H9 (cell line): ENCODE results near the gene ENKUR. TPM values are rescaled to one million over a fixed set of nuclear protein-coding genes. Genes with fewer than 3 reads are reported as not detected.

Source experiments
- DNase-seq: peaks from one replicate; pipeline ENCODE4 v3.0.0-alpha.2; 2017
- H2AFZ ChIP-seq: one replicate; pipeline ENCODE4 v1.6.1; 2013; ENCODE audit warnings: mild to moderate bottlenecking, low read length, control low read depth, moderate library complexity
- H2AK5ac ChIP-seq: 2 replicates; pipeline ENCODE4 v1.6.1; 2013; ENCODE audit warnings: low read length, control low read depth, mixed read lengths; ENCODE audit not compliant: insufficient read length
- H2BK120ac ChIP-seq: one replicate; pipeline ENCODE4 v1.6.1; 2013; ENCODE audit warnings: low read depth, mild to moderate bottlenecking, low read length, control low read depth, inconsistent platforms; ENCODE audit not compliant: poor library complexity, severe bottlenecking
- H2BK12ac ChIP-seq: 2 replicates; pipeline ENCODE4 v1.6.1; 2013; ENCODE audit warnings: low read length, control low read depth, mixed read lengths, low read depth; ENCODE audit not compliant: insufficient read length
- H2BK15ac ChIP-seq: 2 replicates; pipeline ENCODE4 v1.6.1; 2013; ENCODE audit warnings: low read depth, low read length, control low read depth
- H2BK20ac ChIP-seq: one replicate; pipeline ENCODE4 v1.6.1; 2013; ENCODE audit warnings: low read depth, mild to moderate bottlenecking, low read length, control low read depth, inconsistent platforms; ENCODE audit not compliant: poor library complexity, severe bottlenecking
- H2BK5ac ChIP-seq: 2 replicates; pipeline ENCODE4 v1.6.1; 2013; ENCODE audit warnings: low read length, control low read depth, mixed read lengths; ENCODE audit not compliant: insufficient read length
- H3K14ac ChIP-seq: 2 replicates; pipeline ENCODE4 v1.6.1; 2013; ENCODE audit warnings: low read length, control low read depth; ENCODE audit not compliant: insufficient read depth
- H3K18ac ChIP-seq: 2 replicates; pipeline ENCODE4 v1.6.1; 2013; ENCODE audit warnings: low read depth, mild to moderate bottlenecking, mixed read lengths, low read length, control low read depth; ENCODE audit not compliant: insufficient read length
- H3K23ac ChIP-seq: 2 replicates; pipeline ENCODE4 v1.6.1; 2013; ENCODE audit warnings: low read length, control low read depth, mixed read lengths, low read depth; ENCODE audit not compliant: insufficient read length
- H3K23me2 ChIP-seq: 2 replicates; pipeline ENCODE4 v1.6.1; 2013; ENCODE audit warnings: low read depth, mild to moderate bottlenecking, mixed read lengths, low read length, control low read depth; ENCODE audit not compliant: insufficient read length, poor library complexity, severe bottlenecking
- H3K27ac ChIP-seq: 2 replicates; pipeline ENCODE4 v1.5.1; 2013; ENCODE audit warnings: low read length, control low read depth, mixed read lengths, low read depth; ENCODE audit not compliant: insufficient read length
- H3K27me3 ChIP-seq: 2 replicates; pipeline ENCODE4 v1.6.1; 2013; ENCODE audit warnings: low read length, control low read depth, inconsistent platforms; ENCODE audit not compliant: insufficient read depth
- H3K4ac ChIP-seq: 2 replicates; pipeline ENCODE4 v1.6.1; 2013; ENCODE audit warnings: low read depth, mild to moderate bottlenecking, control low read depth, inconsistent platforms, low read length, moderate library complexity
- H3K4me1 ChIP-seq: 2 replicates; pipeline ENCODE4 v1.6.1; 2013; ENCODE audit warnings: low read length, control low read depth, inconsistent platforms; ENCODE audit not compliant: insufficient read depth
- H3K4me2 ChIP-seq: 2 replicates; pipeline ENCODE4 v1.6.1; 2013; ENCODE audit warnings: low read length, control low read depth, mixed read lengths; ENCODE audit not compliant: insufficient read length, insufficient read depth
- H3K56ac ChIP-seq: 2 replicates; pipeline ENCODE4 v1.6.1; 2013; ENCODE audit warnings: low read depth, mild to moderate bottlenecking, mixed read lengths, low read length, control low read depth; ENCODE audit not compliant: insufficient read length
- H3K79me1 ChIP-seq: 2 replicates; pipeline ENCODE4 v1.6.1; 2013; ENCODE audit warnings: low read depth, mild to moderate bottlenecking, moderate library complexity, low read length, control low read depth, inconsistent platforms; ENCODE audit not compliant: insufficient read depth, poor library complexity, severe bottlenecking
- H3K79me2 ChIP-seq: 2 replicates; pipeline ENCODE4 v1.6.1; 2013; ENCODE audit warnings: low read length, control low read depth, inconsistent platforms; ENCODE audit not compliant: insufficient read depth
- H3K9ac ChIP-seq: 2 replicates; pipeline ENCODE4 v1.6.1; 2013; ENCODE audit warnings: low read length, control low read depth, mixed read lengths; ENCODE audit not compliant: insufficient read length; ENCODE audit errors: extremely low read depth
- H3K9me3 ChIP-seq: one replicate; pipeline ENCODE4 v1.6.1; 2013; ENCODE audit warnings: low read depth, low read length, inconsistent platforms; ENCODE audit not compliant: control insufficient read depth
- H3T11ph ChIP-seq: one replicate; pipeline ENCODE4 v1.6.1; 2013; ENCODE audit warnings: mild to moderate bottlenecking, low read length, control low read depth, inconsistent platforms
- H4K20me1 ChIP-seq: one replicate; pipeline ENCODE4 v1.6.1; 2013; ENCODE audit not compliant: control insufficient read depth, insufficient read length, insufficient read depth
- H4K5ac ChIP-seq: 2 replicates; pipeline ENCODE4 v1.6.1; 2013; ENCODE audit warnings: low read depth, mild to moderate bottlenecking, mixed read lengths, low read length, control low read depth; ENCODE audit not compliant: insufficient read length
- H4K8ac ChIP-seq: replicated peaks from 2 replicates; pipeline ENCODE4 v1.6.1; 2013; ENCODE audit warnings: low read length, control low read depth, mixed read lengths, low read depth; ENCODE audit not compliant: insufficient read length
- H4K91ac ChIP-seq: 2 replicates; pipeline ENCODE4 v1.6.1; 2013; ENCODE audit warnings: low read depth, mild to moderate bottlenecking, moderate library complexity, mixed read lengths, low read length, control low read depth; ENCODE audit not compliant: insufficient read length
- H3K27ac Mint-ChIP-seq, 3 experiments: 2 replicates in 2 of 3; 3 replicates in 1 of 3; pipeline ENCODE4 v1.8.0; 2020 to 2021; ENCODE audit warnings: mixed read lengths in 3 of 3, mild to moderate bottlenecking in 1 of 3, moderate library complexity in 1 of 3
- H3K27me3 Mint-ChIP-seq: 2 replicates; pipeline ENCODE4 v1.8.0; 2021; ENCODE audit warnings: low read depth, mild to moderate bottlenecking, moderate library complexity, mixed read lengths
- H3K36me3 Mint-ChIP-seq, 3 experiments: 2 replicates in 2 of 3; 3 replicates in 1 of 3; pipeline ENCODE4 v1.8.0; 2020 to 2021; ENCODE audit warnings: low read depth in 3 of 3, mixed read lengths in 3 of 3; ENCODE audit not compliant: insufficient read depth in 1 of 3
- H3K4me1 Mint-ChIP-seq, 2 experiments: 2 replicates each; pipeline ENCODE4 v1.8.0; 2020; ENCODE audit warnings: mixed read lengths in 2 of 2
- H3K4me3 Mint-ChIP-seq, 2 experiments: 2 replicates in 1 of 2; 3 replicates in 1 of 2; pipeline ENCODE4 v1.8.0; 2020 to 2021; ENCODE audit warnings: mild to moderate bottlenecking in 2 of 2, mixed read lengths in 2 of 2, moderate library complexity in 1 of 2
- H3K9me3 Mint-ChIP-seq, 2 experiments: 2 replicates in 1 of 2; 3 replicates in 1 of 2; pipeline ENCODE4 v1.8.0; 2020; ENCODE audit warnings: mild to moderate bottlenecking in 2 of 2, mixed read lengths in 2 of 2, moderate library complexity in 1 of 2
- WGBS: extraction: QIAGEN DNeasy Blood & Tissue Kit; methylation state at CpG from one replicate; pipeline ENCODE4 v1.1.7; 2013; ENCODE audit warnings: missing lambda C conversion rate, low lambda C conversion rate, mixed read lengths; ENCODE audit not compliant: insufficient read length; ENCODE audit errors: extremely low coverage; 5-methylcytosine and 5-hydroxymethylcytosine counted together
- total RNA-seq: library from RNA; stranded (reverse); gene quantifications from 2 replicates; pipeline ENCODE4 v1.2.1, GENCODE V29; 2021
- TF ChIP-seq, protein P1 (sequence below): fragments of 200-600 bp; sonication (generic); conservative IDR thresholded peaks from 3 replicates; pipeline ENCODE4 v1.8.0; 2021; ENCODE audit warnings: antibody characterized with exemption, mild to moderate bottlenecking

Gene ENKUR
- total RNA-seq, 1 experiment from 2014 or later = not detected

DNA sequence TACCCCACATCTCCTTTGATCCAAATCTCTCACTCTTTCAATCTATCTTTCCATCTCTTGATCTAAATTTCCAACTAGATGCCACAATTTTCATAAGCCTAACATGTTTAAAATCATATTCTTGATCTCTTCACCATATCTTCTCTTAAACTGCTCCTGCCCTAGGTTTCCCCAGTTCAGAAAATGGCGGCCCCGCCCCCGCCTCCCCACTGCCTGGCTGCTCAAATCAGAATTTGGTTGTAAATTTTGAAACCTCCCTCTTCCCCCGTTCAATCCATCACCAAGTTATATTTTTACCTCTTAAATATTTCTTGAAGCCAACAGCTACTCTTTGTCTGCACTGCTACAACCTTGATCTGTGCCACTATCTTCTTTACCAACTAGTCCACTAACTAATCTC lies 36.3 kb downstream of the ENKUR start:
- Mint-ChIP-seq H3K4me3 (no peak overlapping the region), H3K4me1 (peaks cover 3 to 10% of the 10 kb centered on the region in 2 experiments), H3K27me3 (no peaks in the 10 kb centered on the region), H3K36me3 (no peaks in the 10 kb centered on the region), H3K9me3 (no peaks in the 10 kb centered on the region; a peak in 1 of 5 replicates), H3K27ac (no peak overlapping the region)
- TF ChIP-seq, protein P1, sequence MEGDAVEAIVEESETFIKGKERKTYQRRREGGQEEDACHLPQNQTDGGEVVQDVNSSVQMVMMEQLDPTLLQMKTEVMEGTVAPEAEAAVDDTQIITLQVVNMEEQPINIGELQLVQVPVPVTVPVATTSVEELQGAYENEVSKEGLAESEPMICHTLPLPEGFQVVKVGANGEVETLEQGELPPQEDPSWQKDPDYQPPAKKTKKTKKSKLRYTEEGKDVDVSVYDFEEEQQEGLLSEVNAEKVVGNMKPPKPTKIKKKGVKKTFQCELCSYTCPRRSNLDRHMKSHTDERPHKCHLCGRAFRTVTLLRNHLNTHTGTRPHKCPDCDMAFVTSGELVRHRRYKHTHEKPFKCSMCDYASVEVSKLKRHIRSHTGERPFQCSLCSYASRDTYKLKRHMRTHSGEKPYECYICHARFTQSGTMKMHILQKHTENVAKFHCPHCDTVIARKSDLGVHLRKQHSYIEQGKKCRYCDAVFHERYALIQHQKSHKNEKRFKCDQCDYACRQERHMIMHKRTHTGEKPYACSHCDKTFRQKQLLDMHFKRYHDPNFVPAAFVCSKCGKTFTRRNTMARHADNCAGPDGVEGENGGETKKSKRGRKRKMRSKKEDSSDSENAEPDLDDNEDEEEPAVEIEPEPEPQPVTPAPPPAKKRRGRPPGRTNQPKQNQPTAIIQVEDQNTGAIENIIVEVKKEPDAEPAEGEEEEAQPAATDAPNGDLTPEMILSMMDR = no peak
- no peak overlapping the region for H4K91ac ChIP-seq
- no peaks in the 10 kb centered on the region for H4K20me1 ChIP-seq
- H4K8ac ChIP-seq = no peak overlapping the region
- no peak overlapping the region for H3K14ac ChIP-seq
- H2AK5ac ChIP-seq = no peak overlapping the region
- no peak overlapping the region for H2BK5ac ChIP-seq
- H3K18ac ChIP-seq = no peak overlapping the region
- H3K27me3 ChIP-seq = no peaks in the 10 kb centered on the region
- no peaks in the 10 kb centered on the region for H3K79me2 ChIP-seq
- no CpG with 5 or more reads among the region's 4 CpGs for WGBS
- H3T11ph ChIP-seq = no peak overlapping the region
- H3K4ac ChIP-seq = no peak overlapping the region
- H3K23ac ChIP-seq = no peak overlapping the region
- H3K27ac ChIP-seq = no peak overlapping the region
- no peak overlapping the region for H3K9ac ChIP-seq
- no peaks in the 10 kb centered on the region for H3K79me1 ChIP-seq
- H2BK120ac ChIP-seq = no peak overlapping the region
- H3K9me3 ChIP-seq = no peaks in the 10 kb centered on the region
- no peaks in the 10 kb centered on the region for H3K23me2 ChIP-seq
- no peak overlapping the region for H2BK20ac ChIP-seq
- H3K56ac ChIP-seq = no peak overlapping the region
- H2BK12ac ChIP-seq = no peak overlapping the region
- no peaks in the 10 kb centered on the region for H3K4me1 ChIP-seq
- H2AFZ ChIP-seq = no peak overlapping the region
- H3K4me2 ChIP-seq = no peak overlapping the region
- no peak for DNase-seq
- H2BK15ac ChIP-seq = no peak overlapping the region
- H4K5ac ChIP-seq = no peak overlapping the region
